Heart left ventricle (tissue), 16 donors: Measurements from ENCODE around the gene KIAA1671. TPM values are rescaled to one million over a fixed set of nuclear protein-coding genes. Genes with fewer than 3 reads are reported as not detected.
A peak's percentile ranks its signal among the peaks of the same experiment; 100 is the strongest.

ENCODE experiments used
- ATAC-seq, 4 donors: fragments of 200-7000 bp; cut with Tn5 transposase; one replicate each; pipeline ENCODE4 v1.9.1; 2020 to 2022; ENCODE audit warnings: moderate library complexity in 4 of 4, mild to moderate bottlenecking in 3 of 4, moderate number of reproducible peaks in 1 of 4
- DNase-seq, 5 donors: peaks; one replicate each; pipeline ENCODE4 v3.0.0-alpha.2; 2020
- H3K27ac ChIP-seq, 12 donors: fragments of 200-600 bp; sonication (generic) in 4 of 12; one replicate each; pipeline versions ENCODE4 v1.5.0 to v1.8.0; 2016 to 2022; ENCODE audit warnings: mild to moderate bottlenecking in 2 of 12
- H3K27me3 ChIP-seq, 9 donors: fragments of 200-600 bp; sonication (generic) in 2 of 9; one replicate each; pipeline versions ENCODE4 v1.5.1 to v1.8.0; 2016 to 2022; ENCODE audit warnings: mild to moderate bottlenecking in 3 of 9
- H3K36me3 ChIP-seq, 9 donors: fragments of 200-600 bp; sonication (generic) in 2 of 9; one replicate each; pipeline versions ENCODE4 v1.5.0 to v1.8.0; 2018 to 2022; ENCODE audit warnings: mild to moderate bottlenecking in 2 of 9
- H3K4me1 ChIP-seq, 12 donors: fragments of 200-600 bp; sonication (generic) in 4 of 12; one replicate each; pipeline versions ENCODE4 v1.5.0 to v1.8.0; 2016 to 2022; ENCODE audit warnings: mild to moderate bottlenecking in 3 of 12
- H3K4me3 ChIP-seq, 12 donors: fragments of 200-600 bp; sonication (generic) in 4 of 12; one replicate each; pipeline versions ENCODE4 v1.5.0 to v1.8.0; 2017 to 2022; ENCODE audit warnings: mild to moderate bottlenecking in 9 of 12, moderate library complexity in 4 of 12
- H3K9me3 ChIP-seq, 12 donors: fragments of 200-600 bp; sonication (generic) in 4 of 12; one replicate each; pipeline versions ENCODE4 v1.5.0 to v1.8.0; 2016 to 2022; ENCODE audit warnings: mild to moderate bottlenecking in 1 of 12
- POLR2A ChIP-seq, 2 donors: fragments of 450-650 bp; IDR thresholded peaks; one replicate each; pipeline ENCODE4 v1.6.1; 2017; ENCODE audit warnings: antibody characterized with exemption in 2 of 2, mild to moderate bottlenecking in 2 of 2, moderate library complexity in 2 of 2
- WGBS, 4 donors: extraction: QIAGEN DNeasy Blood & Tissue Kit in 2 of 4; methylation state at CpG; one replicate each; pipeline versions ENCODE4 v1.1.5 to v1.1.7; 2013 to 2018; 5-methylcytosine and 5-hydroxymethylcytosine counted together
- intact Hi-C, 10 donors: fragments of 100-400 bp; cut with DNase I; formaldehyde crosslinking; loops; one replicate each; pipeline versions ENCODE4 v1.11.1 to v1.14.2; 2022
- polyA plus RNA-seq, 2 donors: library from polyadenylated mRNA; stranded (reverse); fragments of 200-250 nt; gene quantifications; one replicate each; pipeline ENCODE4 v1.2.3, GENCODE V29; 2013
- total RNA-seq, 9 donors: library from RNA; depleted of rRNA in 2 of 9; stranded (reverse); fragments of >200 nt in 2 of 9; fragmentation: NEBNext Ultra II Directional in 3 of 9; extraction: Animal tissue kit (Norgen Biotek cat#: 25700) in 3 of 9; gene quantifications; one replicate each; pipeline versions ENCODE4 v1.1.0 to v1.2.4, GENCODE V29; 2016 to 2023
- TF ChIP-seq, protein P1 (sequence below), 12 donors: fragments of 200-600 bp; sonication (generic) in 4 of 12; IDR thresholded peaks; one replicate each; pipeline versions ENCODE4 v1.5.0 to v1.8.0; 2018 to 2022; ENCODE audit warnings: antibody characterized with exemption in 12 of 12, mild to moderate bottlenecking in 5 of 12
- donor health status: ischemic (EF 13 %, LVEDD 7.1; RV severe dilation, severe dysfunction).
- donor health status: healthy with polysubstance abuse.
- donor health status: DM: no; HTN: yes; CAD: no.
- donor health status: DM: no; HTN: no; CAD: no.
- donor health status: ischemic (EF 25% LVEDD 6.9; RV normal size, moderate dysfunction).
- donor health status: ischemic (EF 25% LVEDD 5.7; RV mildly dilated, moderate dysfunction).
- donor health status: healthy.
- donor health status: DM: yes; HTN: yes; CAD: no.
- donor health status: ischemic (EF 35%, LVEDD 5.7; RV mildly dilated, moderate dysfunction).
- donor health status: nonischemic (EF 11% LVEDD 7.7; RV severe dilation, severe dysfunction).
- donor health status: DM: yes; HTN: yes; CAD: no.
- donor health status: PGD.
- donor health status: ischemic (EF 29% LVEDD 5.4; RV normal size, mild dysfunction).
- donor health status: nonischemic (EF 23%, LVEDD 6.1; RV moderate dilation, normal function).

Gene KIAA1671
- total and polyA plus RNA-seq, 11 donors = 4.5 to 22.1 (median 13.2) TPM

DNA sequence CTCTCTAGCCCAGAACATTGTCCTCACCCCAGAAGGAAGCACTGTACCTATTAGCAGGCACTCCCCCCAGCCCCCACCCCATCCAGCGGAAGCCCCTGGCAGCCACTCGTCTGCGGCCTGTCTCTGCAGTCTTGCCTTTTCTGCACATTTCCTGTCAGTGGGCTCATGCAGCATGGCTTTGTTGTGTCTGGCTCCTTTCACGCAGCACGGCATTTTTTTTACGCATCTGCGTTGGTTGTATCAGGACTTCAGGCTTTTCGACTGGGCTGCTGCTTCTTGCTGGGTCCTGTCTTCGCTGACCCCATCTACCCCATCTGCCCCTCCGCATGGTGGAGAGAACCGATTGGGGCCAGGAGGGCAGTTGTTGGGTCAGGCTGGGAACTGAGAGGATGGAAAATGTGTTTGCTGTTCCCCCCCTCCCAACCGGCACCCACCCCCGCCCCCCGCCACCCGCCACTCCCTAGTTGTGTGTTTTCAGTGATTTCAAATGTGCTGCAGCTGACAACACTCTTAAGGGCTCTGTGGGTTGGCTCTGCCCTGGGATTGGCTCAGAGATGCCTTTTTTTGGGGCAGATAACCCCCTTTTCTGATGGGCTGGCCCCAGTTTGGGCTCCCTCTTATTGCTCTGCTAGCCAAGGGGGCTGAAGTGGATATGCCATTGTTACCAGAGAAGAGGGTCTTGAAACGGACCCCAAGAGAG is 110.0 kb downstream of the KIAA1671 start:
- Histone ChIP-seq H3K4me3 (no peak overlapping the region), H3K27ac (no peak overlapping the region), H3K36me3 (no peaks in the 10 kb centered on the region), H3K4me1 (peaks cover 0 to 13% (median 1%) of the 10 kb centered on the region in 12 donors), H3K27me3 (no peaks in the 10 kb centered on the region), H3K9me3 (no peaks in the 10 kb centered on the region)
- intact Hi-C loops = no loop called here
- 67 to 82% (median 76%) methylated on average over 16 of the region's 16 CpGs for WGBS, 4 donors
- DNase-seq = no peak
- ATAC-seq = no peak
- TF ChIP-seq, protein P1, sequence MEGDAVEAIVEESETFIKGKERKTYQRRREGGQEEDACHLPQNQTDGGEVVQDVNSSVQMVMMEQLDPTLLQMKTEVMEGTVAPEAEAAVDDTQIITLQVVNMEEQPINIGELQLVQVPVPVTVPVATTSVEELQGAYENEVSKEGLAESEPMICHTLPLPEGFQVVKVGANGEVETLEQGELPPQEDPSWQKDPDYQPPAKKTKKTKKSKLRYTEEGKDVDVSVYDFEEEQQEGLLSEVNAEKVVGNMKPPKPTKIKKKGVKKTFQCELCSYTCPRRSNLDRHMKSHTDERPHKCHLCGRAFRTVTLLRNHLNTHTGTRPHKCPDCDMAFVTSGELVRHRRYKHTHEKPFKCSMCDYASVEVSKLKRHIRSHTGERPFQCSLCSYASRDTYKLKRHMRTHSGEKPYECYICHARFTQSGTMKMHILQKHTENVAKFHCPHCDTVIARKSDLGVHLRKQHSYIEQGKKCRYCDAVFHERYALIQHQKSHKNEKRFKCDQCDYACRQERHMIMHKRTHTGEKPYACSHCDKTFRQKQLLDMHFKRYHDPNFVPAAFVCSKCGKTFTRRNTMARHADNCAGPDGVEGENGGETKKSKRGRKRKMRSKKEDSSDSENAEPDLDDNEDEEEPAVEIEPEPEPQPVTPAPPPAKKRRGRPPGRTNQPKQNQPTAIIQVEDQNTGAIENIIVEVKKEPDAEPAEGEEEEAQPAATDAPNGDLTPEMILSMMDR (IDR thresholded peaks at IDR 0.05) = no peak
- no peak for TF ChIP-seq POLR2A (IDR thresholded peaks at IDR 0.05)

DNA sequence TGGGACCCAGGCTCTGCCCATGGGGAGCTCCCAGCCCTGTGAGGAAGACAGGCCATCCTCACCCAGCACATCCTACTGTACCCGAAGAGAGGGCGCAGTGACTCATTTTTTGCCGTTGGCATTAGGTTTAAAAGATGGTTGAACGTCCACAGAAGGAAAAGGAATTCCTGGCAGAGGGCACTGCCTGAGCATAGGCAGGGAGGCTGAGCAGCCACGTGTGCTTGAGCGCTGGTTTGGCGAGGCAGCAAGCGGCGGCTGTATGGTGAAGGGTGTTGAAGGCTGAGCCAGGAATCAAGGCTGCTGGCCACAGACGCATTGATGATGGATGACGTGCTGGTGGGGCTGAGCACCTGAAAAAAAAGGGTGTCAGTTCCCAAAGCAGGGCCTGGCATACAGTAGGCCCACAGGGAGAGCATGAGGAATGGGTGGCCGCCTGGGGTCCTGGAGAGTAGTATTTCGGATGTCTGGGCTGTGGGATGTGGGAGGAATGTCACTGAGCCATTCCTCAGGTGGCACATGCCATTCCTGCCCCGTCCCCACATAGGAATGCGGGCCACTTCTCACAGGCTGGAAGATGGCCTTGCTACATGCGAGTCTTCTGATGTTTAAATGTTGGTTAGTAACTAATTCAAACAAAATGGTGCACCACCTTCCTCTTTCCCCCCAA is 112.5 kb downstream of the KIAA1671 start:
- peaks cover 0 to 20% (median 3%) of the 10 kb centered on the region in 12 donors for H3K4me1 ChIP-seq
- peaks cover 0 to 2% (median 0%) of the 10 kb centered on the region in 9 donors for H3K27me3 ChIP-seq
- DNase-seq = peak in 1 of 5 donors; percentile 70
- no peak overlapping the region for H3K27ac ChIP-seq
- no peaks in the 10 kb centered on the region for H3K36me3 ChIP-seq
- peak in 3 of 4 donors; percentile 33 to 81 (median 48) for ATAC-seq
- TF ChIP-seq POLR2A (IDR thresholded peaks at IDR 0.05) = no peak
- TF ChIP-seq, protein P1 (IDR thresholded peaks at IDR 0.05) = no peak
- H3K4me3 ChIP-seq = no peak overlapping the region
- 50 to 85% (median 76%) methylated on average over 14 to 16 of the region's 16 CpGs for WGBS, 4 donors
- H3K9me3 ChIP-seq = no peaks in the 10 kb centered on the region
- intact Hi-C loops = no loop called here

DNA sequence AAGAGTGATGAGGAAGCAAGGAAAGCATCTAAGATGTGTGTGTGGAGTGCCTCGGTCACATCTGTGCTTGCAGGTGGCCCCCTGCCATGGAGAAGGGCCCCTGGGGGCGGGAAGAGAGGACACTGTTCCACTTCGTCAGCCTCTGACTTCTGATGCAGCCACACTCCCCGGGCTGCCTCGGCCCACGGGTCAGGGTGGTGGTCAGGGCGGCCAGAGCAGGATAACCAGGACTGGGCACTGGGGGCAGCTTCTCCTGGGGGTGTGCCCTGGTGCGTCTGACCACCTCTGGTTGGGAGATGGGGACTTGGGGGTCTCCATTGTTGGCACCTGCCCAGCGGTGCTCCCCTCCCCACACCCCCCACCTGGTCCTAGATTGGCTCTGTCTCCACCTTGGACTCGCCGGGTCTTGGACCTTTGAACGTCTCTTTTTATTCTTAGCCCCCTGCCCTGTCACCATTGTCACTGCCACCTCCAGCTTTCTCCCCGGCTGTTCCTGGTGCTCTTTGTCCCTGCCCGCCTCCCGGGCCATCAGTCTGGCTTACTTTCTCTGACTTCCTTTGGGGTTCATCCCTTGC is 114.4 kb downstream of the KIAA1671 start:
- H3K27ac ChIP-seq = no peak overlapping the region
- H3K4me3 ChIP-seq = no peak overlapping the region
- no peaks in the 10 kb centered on the region for H3K36me3 ChIP-seq
- no peaks in the 10 kb centered on the region for H3K9me3 ChIP-seq
- intact Hi-C loops = no loop called here
- DNase-seq (no peak), ATAC-seq (no peak)
- H3K27me3 ChIP-seq = peaks cover 0 to 5% (median 0%) of the 10 kb centered on the region in 9 donors
- WGBS, 4 donors = 93 to 96% (median 94%) methylated on average over 10 to 15 of the region's 15 CpGs
- TF ChIP-seq, protein P1 (IDR thresholded peaks at IDR 0.05) = no peak
- no peak for TF ChIP-seq POLR2A (IDR thresholded peaks at IDR 0.05)
- peaks cover 0 to 23% (median 0%) of the 10 kb centered on the region in 12 donors for H3K4me1 ChIP-seq

DNA sequence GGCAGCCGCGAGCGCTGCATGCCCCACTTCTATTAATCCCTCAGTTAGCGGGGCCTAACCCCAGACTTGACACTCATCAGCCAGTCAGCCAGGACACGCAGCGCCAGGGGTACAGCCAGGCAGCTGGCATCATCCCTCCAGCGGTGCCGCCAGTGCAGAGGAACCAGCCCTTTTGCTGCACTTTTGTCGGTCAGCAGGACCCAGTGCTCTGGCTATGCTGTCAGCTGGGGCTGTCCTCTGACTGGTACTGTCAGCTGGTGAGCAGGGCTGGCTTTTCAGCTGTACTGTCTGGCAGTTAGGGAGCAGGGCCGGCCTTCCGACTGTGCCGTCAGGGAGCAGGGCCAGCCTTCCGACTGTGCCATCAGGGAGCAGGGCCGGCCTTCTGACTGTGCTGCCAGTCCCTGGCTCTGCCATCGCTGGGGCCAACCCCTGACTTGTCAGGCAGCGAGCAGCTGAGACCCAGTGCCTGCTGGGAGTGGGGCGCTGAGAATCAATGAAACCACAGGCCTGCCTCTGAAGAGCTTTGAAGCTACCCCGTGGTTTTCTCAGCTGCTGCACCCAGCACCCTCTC is 115.4 kb downstream of the KIAA1671 start:
- no peak for DNase-seq
- Histone ChIP-seq H3K4me3 (no peak overlapping the region), H3K36me3 (no peaks in the 10 kb centered on the region), H3K9me3 (no peaks in the 10 kb centered on the region), H3K27me3 (peaks cover 0 to 5% (median 0%) of the 10 kb centered on the region in 9 donors), H3K4me1 (peaks cover 0 to 21% (median 0%) of the 10 kb centered on the region in 12 donors), H3K27ac (peak overlapping the region in 1 of 12 donors; percentile 73)
- peak in 1 of 4 donors; percentile 36 for ATAC-seq
- 88 to 94% (median 92%) methylated on average over 11 to 18 of the region's 18 CpGs for WGBS, 4 donors
- no peak for TF ChIP-seq POLR2A (IDR thresholded peaks at IDR 0.05)
- TF ChIP-seq, protein P1 (IDR thresholded peaks at IDR 0.05) = no peak
- intact Hi-C loops = no loop called here
